DMS79 treated with DMSO at 0.1 percent for 48 hours (cell line): ENCODE data around the gene UBE2D2.

Source experiments
- DNase-seq: peaks from one replicate; lab custom pipeline; 2025; lab: John Stamatoyannopoulos, UW

UBE2D2 gene

GRCh38 chr5:139648205-139649081, 87.3 kb downstream of the UBE2D2 start, which contains the start of gene CXXC5:
Gene CXXC5, plus strand, starts transcription at chr5:139648349. Its CDS starts 32,175 bp downstream, at chr5:139680524.
- peak; percentile 37 for DNase-seq

DNA sequence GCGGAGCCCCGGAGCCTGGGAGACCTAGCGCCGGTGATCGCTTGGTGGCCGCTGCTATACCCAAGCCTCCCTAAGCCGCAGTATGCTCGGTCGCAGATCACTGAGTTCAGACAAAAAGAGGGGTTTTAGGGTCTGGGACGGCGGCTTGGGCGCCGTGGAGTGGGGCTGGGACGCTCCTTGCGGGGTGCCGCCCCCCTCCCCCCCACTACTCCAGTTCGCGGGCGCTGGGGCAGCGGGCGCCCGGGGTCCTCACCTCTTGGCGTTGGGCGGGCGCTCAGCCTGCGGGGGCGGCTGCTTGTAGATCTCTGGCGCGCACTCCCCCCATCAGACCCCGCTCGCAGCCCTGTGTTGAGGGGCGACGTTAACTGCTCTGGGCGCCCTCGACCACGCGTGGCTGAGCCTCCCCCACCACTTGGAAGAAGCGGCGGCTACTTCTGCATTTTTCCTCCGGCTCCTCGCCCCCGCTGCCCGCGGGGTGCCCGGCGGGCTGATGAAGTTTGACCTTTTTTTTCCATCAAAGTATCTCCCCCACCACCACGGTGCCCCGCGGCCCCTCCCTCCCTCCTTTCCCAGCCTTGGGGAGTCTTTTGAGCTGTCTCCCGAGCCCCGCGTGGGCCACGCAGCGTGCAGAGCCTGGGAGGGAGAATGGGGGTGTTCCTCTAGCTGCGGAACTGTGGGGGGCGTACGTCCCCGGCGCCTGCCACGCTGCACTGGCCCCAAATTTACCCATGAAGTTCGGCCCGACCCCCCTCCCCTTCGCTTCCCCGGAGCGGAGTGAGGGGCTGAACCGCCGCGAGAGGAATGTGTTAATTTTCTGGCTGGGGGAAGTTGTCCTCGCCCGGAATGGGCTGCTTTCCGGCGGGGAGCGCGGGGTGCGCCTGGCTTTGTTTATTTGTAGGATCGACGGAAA, 88.2 kb downstream of the UBE2D2 start:
- no peak for DNase-seq

DNA sequence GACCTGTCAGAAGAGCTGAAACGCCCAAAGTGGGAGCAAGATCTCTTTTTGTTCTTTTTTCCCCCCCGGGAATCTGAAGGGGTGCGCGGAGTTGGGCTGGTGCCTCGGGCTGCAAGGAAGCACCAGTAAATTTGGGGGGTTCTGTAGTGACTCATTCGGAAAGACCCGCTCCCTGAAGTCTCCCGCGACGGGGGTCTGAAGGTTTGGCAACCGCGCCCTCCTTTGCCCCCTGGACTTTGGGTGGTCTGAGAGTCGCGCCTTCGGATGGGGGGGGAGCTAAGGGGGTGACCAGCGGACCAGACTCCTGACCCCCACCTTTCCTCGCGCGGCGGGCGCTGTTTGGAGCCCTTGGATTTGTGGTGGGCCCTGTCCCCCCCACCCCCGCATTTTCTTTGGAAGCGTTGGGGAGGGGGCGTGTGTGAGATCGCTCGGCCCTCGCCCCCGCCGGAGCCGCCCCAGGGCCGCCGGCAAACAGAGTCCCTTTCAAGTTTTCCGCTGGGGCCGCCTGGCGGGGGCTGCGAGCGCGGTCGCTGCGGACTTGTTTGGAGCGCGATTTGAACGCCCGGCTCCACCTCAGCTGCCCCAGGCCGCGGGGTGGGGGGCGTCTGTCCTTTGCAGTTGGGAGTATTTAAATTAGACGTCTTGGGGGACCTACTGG, 89.0 kb downstream of the UBE2D2 start:
- no peak for DNase-seq

- DNase-seq = no peak
These were observed 89.5 kb downstream of the UBE2D2 start for GRCh38 chr5:139650689-139651042.

- no peak for DNase-seq
These were observed 90.1 kb downstream of the UBE2D2 start for GRCh38 chr5:139651043-139651834.

DNA sequence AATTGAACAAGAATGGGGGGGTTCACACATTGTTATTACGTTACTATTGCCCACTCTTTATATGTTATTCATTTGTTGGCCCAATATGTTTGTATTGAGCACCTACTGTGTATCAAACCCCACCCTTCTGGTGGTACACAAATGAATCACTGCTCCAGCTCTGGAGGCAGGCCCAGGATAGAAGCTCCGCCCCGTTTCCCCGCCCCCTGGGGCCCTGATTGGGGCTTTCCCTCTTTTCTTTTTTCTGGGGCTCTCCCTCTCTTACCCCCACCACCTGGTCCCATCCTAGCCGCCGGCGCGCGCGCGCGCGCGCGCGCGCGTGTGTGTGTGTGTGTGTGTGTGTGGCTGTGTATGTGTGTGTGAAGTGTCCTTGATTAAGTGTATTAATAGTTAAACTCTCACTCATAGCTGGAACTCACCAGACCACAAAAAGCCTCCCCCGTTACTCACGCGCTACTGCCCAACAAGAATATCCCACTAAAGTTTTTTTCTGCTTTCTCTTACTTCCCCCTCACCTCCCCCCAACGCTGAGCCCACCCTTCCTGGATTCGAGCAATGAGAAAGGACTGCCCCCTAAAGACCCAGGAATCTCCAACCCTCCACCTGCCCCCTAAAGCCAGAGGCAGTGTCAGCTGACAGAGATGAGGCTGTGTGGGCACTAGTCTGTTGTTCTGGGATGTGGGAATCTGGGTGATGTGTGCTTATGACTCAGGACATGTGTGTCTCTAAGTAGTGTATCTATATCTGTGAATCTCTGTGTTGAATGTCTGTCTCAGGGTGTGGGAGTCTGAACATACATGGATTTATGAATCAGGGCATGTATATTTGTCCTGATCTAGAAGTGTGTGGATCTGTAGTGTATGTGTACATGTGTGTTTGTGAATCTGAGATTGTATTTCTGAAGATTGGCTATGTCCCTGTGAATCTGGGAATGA, 91.0 kb downstream of the UBE2D2 start:
- DNase-seq = no peak

DNA sequence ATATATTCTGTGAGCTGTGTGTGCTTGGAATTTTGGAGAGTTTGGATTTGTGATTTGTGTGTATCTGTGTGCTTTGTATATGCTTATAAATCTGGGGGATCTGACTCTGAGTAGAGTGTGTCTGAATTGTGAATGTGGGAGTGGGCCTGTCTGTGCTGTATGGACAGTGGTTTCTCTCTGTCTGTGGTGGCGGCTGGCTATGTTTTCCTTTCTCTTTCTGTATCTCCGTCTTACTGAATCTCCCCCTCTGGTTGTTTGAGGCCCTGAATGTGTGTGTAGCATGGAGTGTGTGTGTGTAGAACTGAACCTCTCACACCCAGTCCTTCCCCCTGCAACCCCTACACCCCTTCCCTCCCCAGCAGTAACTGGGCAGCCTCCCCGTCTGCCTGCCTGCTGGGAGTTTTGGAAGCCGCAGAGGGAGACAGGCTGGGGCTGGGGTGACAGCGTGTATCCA, 91.7 kb downstream of the UBE2D2 start:
- DNase-seq = no peak

GRCh38 chr5:139653616-139654015, 92.5 kb downstream of the UBE2D2 start:
- no peak for DNase-seq

DNA sequence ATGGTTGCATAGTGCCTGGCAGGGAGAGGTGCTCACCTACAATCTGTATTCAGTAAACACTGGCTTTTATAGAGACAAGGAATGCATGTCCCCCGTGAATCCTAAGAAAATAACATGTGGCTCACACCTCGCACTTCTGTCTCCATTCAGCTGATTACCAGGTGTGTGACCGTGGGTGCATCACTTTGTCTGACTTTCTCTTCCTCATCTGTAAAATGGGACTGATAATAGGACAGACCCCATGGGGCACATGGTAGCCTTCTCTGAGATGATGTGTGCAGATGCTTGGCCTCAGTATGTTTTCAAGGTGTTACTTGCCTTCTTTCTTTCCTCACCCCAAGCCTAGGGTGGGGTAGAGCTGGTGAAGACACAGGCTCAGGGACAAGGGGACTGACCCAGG, 93.3 kb downstream of the UBE2D2 start:
- DNase-seq = no peak

DNA sequence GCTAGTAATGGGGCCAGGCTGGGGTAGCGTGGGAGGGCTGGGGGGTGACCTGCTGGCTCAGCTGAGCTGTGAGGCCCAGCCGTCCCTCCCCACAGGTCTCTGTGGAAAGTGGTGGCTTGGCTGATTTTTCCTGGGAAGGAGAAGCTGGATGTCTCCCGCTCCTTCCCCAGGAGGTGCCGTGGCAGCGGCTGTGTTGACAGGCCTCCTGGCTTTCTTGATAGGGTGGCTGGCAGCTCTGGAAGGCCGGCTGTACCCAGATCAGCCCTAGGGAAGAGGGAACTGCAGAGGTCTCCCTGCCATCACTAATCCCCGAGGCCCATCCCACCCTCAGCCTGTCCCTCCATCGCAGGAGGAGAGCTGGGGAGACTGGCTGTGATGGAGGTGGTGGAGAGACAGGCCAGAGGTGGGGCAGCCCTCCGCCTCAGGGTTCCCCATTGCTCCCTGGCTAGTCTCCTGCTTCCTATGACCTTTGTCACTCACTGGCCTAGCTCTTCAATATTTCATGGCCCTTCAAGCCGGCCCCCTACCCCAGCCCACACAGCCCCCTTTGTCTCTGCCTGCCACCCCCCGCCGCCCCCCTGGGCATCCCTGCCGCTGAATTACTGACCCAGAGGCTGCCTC, 93.8 kb downstream of the UBE2D2 start:
- no peak for DNase-seq

DNA sequence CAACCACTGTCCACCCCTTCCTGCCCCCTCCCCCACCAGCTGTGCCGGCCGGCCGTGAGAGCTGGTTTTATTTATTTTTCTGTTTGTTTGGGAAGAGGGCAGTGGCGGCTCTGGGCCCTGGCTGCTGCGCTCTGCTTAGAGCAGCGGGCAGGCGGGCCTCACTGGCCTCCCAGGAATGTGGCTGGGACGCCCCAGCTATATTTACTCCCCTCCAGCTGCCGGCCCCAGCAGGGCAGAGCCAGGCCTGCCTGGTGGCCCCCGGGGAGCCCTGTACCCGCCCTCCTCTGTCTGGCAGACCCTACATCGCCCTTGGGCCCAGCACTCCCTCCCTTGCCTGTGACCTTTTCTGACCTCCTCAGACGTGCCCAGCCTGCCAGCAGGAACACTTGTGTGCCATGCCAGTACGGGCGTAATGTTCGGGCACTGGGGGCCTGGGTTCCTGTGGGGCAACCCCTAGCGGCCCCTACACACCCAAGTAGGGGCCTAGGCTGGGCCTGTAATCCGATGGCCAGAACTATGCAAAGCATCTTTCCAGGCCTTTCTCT, 94.7 kb downstream of the UBE2D2 start:
- DNase-seq = no peak

GRCh38 chr5:139657363-139658321, 96.5 kb downstream of the UBE2D2 start:
- DNase-seq = no peak

GRCh38 chr5:139658501-139658927, 97.4 kb downstream of the UBE2D2 start:
- DNase-seq = no peak

- no peak for DNase-seq
These were observed 98.0 kb downstream of the UBE2D2 start for GRCh38 chr5:139658928-139659667.

- DNase-seq = no peak
These were observed 98.6 kb downstream of the UBE2D2 start for GRCh38 chr5:139659695-139660101.

- DNase-seq = no peak
These were observed 99.2 kb downstream of the UBE2D2 start for GRCh38 chr5:139660105-139660922.
